GM13976 (cell line): ENCODE data around the gene DUSP16.

Experiments
- DNase-seq: peaks from one replicate; pipeline ENCODE4 v3.0.0; 2012; ENCODE audit warnings: low spot score
- in situ Hi-C: fragments of 300-500 bp; cut with MboI; formaldehyde crosslinking; loops from one replicate; pipeline ENCODE4 v1.12.0; 2022; ENCODE audit warnings: low sequenced_read_pairs, mixed read lengths, inconsistent platforms; ENCODE audit not compliant: unreplicated experiment
- TF ChIP-seq, protein P1 (sequence below): IDR thresholded peaks from 2 replicates; pipeline ENCODE4 v1.5.1; 2012; ENCODE audit warnings: borderline replicate concordance, mild to moderate bottlenecking; ENCODE audit not compliant: insufficient read depth; ENCODE audit errors: extremely low read depth, missing control alignments, control extremely low read depth

The DUSP16 gene

DNA sequence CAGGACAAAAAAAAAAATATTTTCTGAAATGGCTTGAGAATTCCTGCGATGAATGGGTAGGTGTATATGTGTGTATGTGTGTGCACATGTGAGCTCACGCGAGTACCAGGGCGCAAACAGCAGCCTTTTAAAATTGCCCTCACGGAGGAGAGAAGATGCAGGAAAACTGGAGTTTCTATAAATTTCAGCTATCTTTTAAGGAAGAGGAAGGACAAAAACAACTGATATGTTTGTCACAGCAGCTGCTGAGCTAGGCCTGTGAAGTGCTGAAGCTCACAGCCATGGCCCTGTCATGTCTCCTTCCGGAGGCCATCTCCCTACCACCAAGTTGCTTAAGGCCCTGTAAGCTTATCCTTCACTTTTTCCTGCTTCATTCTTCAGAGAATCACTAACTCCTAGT, 40.8 kb downstream of the DUSP16 start:
- DNase-seq: no peak
- TF ChIP-seq, protein P1, sequence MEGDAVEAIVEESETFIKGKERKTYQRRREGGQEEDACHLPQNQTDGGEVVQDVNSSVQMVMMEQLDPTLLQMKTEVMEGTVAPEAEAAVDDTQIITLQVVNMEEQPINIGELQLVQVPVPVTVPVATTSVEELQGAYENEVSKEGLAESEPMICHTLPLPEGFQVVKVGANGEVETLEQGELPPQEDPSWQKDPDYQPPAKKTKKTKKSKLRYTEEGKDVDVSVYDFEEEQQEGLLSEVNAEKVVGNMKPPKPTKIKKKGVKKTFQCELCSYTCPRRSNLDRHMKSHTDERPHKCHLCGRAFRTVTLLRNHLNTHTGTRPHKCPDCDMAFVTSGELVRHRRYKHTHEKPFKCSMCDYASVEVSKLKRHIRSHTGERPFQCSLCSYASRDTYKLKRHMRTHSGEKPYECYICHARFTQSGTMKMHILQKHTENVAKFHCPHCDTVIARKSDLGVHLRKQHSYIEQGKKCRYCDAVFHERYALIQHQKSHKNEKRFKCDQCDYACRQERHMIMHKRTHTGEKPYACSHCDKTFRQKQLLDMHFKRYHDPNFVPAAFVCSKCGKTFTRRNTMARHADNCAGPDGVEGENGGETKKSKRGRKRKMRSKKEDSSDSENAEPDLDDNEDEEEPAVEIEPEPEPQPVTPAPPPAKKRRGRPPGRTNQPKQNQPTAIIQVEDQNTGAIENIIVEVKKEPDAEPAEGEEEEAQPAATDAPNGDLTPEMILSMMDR: no peak
- in situ Hi-C loops: no loop called here

GRCh38 chr12:12521044-12521485, 41.6 kb downstream of the DUSP16 start:
- TF ChIP-seq, protein P1: no peak
- in situ Hi-C loops: no loop called here
- DNase-seq: no peak

DNA sequence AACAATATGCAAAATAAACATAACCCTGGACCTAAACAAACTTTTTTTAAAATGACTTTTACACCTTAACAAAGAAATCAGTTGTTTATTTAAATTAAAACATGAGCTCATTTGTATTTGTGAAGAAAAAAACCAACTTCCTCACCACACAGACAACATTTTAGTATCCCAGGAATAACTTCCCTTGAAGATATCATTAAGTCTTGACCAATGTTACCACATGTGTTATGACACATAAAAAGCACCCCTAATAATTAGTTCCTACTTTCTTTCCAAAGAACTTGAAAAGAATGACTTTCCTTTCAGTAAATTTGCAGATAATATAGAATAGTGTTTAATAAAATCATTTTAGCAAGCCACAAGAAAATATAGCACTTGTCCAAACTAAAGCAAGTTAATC, 42.4 kb downstream of the DUSP16 start:
- in situ Hi-C loops: no loop called here
- DNase-seq: no peak
- TF ChIP-seq, protein P1: no peak

GRCh38 chr12:12519354-12519998, 43.2 kb downstream of the DUSP16 start:
- in situ Hi-C loops: no loop called here
- DNase-seq: no peak
- TF ChIP-seq, protein P1: no peak

GRCh38 chr12:12518919-12519318, 43.7 kb downstream of the DUSP16 start:
- TF ChIP-seq, protein P1: no peak
- no peak for DNase-seq
- in situ Hi-C loops: no loop called here

DNA sequence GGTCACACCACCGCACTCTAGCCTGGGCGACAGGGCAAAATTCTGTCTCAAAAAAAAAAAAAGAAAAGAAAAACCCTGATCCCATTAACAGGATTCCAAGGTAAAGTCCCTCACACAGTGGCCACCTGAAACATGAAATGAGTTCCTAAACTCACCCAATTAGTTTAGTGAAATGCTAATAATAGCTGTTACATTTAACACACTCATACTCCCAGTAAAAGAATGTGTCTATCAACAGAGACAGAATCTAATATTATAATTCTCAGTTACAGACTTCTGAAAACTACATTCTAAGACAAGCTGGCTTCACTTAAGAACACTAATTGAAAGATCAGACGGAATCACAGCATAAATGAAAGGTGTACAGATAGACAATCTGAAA, 44.2 kb downstream of the DUSP16 start:
- no peak for DNase-seq
- TF ChIP-seq, protein P1: no peak
- in situ Hi-C loops: no loop called here
